GM12801 (cell line): ENCODE data around the gene SLC12A8.

ENCODE experiments used
- TF ChIP-seq, protein P1 (sequence below): IDR thresholded peaks from one replicate; pipeline ENCODE4 v1.5.1; 2011; ENCODE audit warnings: control low read depth; ENCODE audit not compliant: insufficient read length; ENCODE audit errors: extremely low read depth

Gene SLC12A8

GRCh38 chr3:125207507-125207906, 5.0 kb downstream of the SLC12A8 start:
- TF ChIP-seq, protein P1, sequence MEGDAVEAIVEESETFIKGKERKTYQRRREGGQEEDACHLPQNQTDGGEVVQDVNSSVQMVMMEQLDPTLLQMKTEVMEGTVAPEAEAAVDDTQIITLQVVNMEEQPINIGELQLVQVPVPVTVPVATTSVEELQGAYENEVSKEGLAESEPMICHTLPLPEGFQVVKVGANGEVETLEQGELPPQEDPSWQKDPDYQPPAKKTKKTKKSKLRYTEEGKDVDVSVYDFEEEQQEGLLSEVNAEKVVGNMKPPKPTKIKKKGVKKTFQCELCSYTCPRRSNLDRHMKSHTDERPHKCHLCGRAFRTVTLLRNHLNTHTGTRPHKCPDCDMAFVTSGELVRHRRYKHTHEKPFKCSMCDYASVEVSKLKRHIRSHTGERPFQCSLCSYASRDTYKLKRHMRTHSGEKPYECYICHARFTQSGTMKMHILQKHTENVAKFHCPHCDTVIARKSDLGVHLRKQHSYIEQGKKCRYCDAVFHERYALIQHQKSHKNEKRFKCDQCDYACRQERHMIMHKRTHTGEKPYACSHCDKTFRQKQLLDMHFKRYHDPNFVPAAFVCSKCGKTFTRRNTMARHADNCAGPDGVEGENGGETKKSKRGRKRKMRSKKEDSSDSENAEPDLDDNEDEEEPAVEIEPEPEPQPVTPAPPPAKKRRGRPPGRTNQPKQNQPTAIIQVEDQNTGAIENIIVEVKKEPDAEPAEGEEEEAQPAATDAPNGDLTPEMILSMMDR, result no peak

DNA sequence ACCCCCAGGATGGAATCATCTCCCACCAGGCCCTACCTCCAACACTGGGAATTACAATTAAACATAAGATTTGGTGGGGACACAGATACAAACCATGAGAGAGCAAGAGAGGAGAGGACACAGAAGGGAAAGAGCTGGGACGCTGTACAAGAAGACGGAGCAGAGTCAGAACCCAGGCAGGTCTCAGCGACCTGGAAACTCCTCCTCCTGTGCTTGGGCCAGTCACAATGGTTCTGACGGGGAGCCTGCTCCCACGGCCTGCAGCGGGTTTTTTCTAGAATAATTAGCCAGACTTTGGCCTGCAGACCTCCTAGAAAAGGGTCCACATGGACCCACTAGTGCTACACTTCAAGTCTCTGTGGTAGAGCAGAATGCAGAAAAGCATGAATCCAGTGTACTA, 5.6 kb downstream of the SLC12A8 start:
- TF ChIP-seq, protein P1, result no peak

- TF ChIP-seq, protein P1, result no peak
Observed at GRCh38 chr3:125203731-125204130, 8.8 kb downstream of the SLC12A8 start.

- TF ChIP-seq, protein P1, result no peak
Observed at GRCh38 chr3:125202197-125202596, 10.4 kb downstream of the SLC12A8 start.

- TF ChIP-seq, protein P1, result no peak
Observed at GRCh38 chr3:125200731-125201139, 11.8 kb downstream of the SLC12A8 start.

GRCh38 chr3:125194849-125195601, 17.5 kb downstream of the SLC12A8 start:
- TF ChIP-seq, protein P1, result no peak

DNA sequence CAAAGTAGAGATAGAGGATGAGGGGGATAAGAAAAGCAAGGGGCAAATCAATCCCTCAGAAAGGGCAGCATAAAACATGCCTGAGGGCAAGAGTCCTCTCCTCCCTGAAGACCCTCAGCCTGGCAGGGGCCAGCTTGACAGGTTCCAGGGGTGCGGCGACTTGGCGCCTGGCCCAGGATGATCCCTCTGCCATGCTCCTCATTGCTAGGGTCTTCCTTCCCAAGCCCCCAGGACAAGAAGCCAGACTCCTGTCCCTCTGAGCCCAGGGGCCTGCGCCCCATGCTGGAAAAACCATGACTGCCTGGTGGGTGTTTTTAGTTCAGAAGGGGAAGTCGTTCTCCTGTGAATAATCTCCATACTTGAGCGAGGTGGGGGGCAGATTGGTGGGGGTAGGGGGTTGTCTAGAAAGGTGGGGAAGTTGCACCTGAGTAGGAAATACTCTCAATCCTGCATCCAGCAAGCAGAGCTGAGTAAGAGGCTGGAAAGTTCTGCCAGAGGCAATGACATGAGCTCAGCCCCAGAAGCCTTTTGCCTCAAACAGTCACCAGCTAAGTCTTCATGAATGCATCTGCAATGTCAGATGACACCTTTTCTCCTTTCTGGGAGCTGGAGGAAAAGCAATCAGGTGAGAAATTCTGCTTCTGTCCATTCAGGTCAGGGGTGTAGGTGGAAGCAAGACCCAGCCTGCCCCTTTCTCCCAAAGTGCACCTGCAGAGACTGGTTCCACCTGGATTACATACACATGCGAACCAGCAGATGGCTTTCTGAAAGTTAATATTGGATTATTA, 18.3 kb downstream of the SLC12A8 start:
- TF ChIP-seq, protein P1, result no peak
